Measurements from ENCODE around the gene ZNF580.

Gene ZNF580

GRCh38 chr19:55653651-55654322, 13.0 kb downstream of the ZNF580 start:
- H3K4me3 ChIP-seq (ENCODE audit: low read depth, low read length): peak overlapping the region; percentile 73
- in situ Hi-C loops (cut with HindIII; ENCODE audit: low sequenced_read_pairs): no loop called here
- TF ChIP-seq CTCF (IDR thresholded peaks at IDR 0.05; ENCODE audit: low read depth, low read length, missing control alignments): peak; percentile 100
- peak; percentile 98 for DNase-seq (ENCODE audit: low read depth)

GRCh38 chr19:55654323-55654867, 13.6 kb downstream of the ZNF580 start:
- H3K4me3 ChIP-seq (ENCODE audit: low read depth, low read length): peak overlapping the region; percentile 73
- peak; percentile 99 for DNase-seq (ENCODE audit: low read depth)
- in situ Hi-C loops (cut with HindIII; ENCODE audit: low sequenced_read_pairs): no loop called here
- no peak for TF ChIP-seq CTCF (IDR thresholded peaks at IDR 0.05; ENCODE audit: low read depth, low read length, missing control alignments)

- in situ Hi-C loops (cut with HindIII; ENCODE audit: low sequenced_read_pairs): no loop called here
- H3K4me3 ChIP-seq (ENCODE audit: low read depth, low read length): peak within 1 kb of the TSS; percentile 73
- no peak for DNase-seq (ENCODE audit: low read depth)
- no peak for TF ChIP-seq CTCF (IDR thresholded peaks at IDR 0.05; ENCODE audit: low read depth, low read length, missing control alignments)
Measured at GRCh38 chr19:55654868-55655647, 14.3 kb downstream of the ZNF580 start, which contains the start of gene U2AF2. Gene U2AF2, plus strand, starts transcription at chr19:55655035. Its CDS starts 70 bp downstream, at chr19:55655105.

- in situ Hi-C loops (cut with HindIII; ENCODE audit: low sequenced_read_pairs): no loop called here
Measured at GRCh38 chr19:55655648-55656040, 14.8 kb downstream of the ZNF580 start.

GRCh38 chr19:55656552-55656951, 15.8 kb downstream of the ZNF580 start:
- peak overlapping the region; percentile 73 for H3K4me3 ChIP-seq (ENCODE audit: low read depth, low read length)
- no peak for TF ChIP-seq CTCF (IDR thresholded peaks at IDR 0.05; ENCODE audit: low read depth, low read length, missing control alignments)
- no peak for DNase-seq (ENCODE audit: low read depth)
- in situ Hi-C loops (cut with HindIII; ENCODE audit: low sequenced_read_pairs): no loop called here

More at GRCh38 chr19:55655648-55656040, 14.8 kb downstream of the ZNF580 start:
- H3K4me3 ChIP-seq (ENCODE audit: low read depth, low read length): peak overlapping the region; percentile 73
- no peak for TF ChIP-seq CTCF (IDR thresholded peaks at IDR 0.05; ENCODE audit: low read depth, low read length, missing control alignments)
- DNase-seq (ENCODE audit: low read depth): no peak

- TF ChIP-seq CTCF (IDR thresholded peaks at IDR 0.05; ENCODE audit: low read depth, low read length, missing control alignments): no peak
- H3K4me3 ChIP-seq (ENCODE audit: low read depth, low read length): peak overlapping the region; percentile 73
- in situ Hi-C loops (cut with HindIII; ENCODE audit: low sequenced_read_pairs): no loop called here
- DNase-seq (ENCODE audit: low read depth): no peak
Measured at GRCh38 chr19:55656988-55657747, 16.4 kb downstream of the ZNF580 start.
